HUDEP-2 (cell line): ENCODE results near the gene AFDN.
A peak's percentile ranks its signal among the peaks of the same experiment; 100 is the strongest.

Source experiments
- DNase-seq, 76 experiments: peaks; one replicate each; lab custom pipeline; 2025; ENCODE audit not compliant: unreplicated experiment in 76 of 76; lab: John Stamatoyannopoulos, UW

The AFDN gene

DNA sequence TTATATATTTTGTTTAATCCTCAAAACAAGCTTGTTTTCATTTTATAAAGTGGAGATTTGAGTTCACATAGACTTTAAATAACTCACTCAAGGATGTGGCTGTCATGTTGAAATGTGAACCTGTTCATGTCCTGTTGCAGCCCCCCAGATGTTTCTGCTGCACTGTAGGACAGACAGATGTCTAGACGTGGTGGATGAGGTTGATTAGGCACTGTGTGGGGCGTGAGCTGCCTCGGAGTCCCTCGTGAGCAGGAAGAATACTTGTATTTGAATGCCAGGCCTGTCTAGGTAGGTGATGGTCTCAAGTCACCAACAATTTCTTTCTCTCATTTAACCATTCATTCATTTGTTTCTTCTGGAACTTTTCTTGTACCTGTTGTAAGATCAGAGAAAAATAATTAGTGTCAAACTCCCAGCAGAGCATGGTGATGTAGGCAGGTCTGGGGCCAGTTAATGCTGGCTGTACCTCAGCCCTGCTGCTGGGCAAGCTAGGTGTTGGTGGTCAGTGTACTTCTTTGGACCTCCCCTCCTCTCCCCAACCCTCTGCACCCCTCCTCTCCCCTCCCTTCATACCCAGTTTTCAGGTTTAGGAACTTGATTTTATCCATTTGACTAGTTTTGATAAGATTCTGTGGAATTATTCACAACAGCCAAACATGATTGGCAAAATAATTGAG, 34.0 kb downstream of the AFDN start:
- no peak for DNase-seq

DNA sequence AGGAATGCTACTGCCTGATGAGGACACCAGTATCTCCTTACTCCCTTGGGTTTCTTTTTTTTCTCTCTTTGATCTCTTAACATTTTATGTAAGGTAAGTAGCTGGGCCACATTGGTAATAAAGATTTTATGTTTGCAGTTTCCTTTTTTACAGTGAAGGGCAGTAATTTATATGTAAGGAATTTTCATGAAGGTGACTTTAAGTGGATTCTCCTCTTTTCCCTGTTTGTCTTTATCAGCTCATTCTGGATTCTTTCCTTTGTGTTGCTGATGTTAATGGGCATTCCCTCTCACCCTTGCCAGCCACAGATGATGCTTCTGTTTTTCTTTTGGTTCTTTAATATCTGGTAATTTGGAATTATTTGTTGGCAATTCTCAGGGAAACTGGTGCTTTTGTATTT, 34.7 kb downstream of the AFDN start:
- no peak for DNase-seq

DNA sequence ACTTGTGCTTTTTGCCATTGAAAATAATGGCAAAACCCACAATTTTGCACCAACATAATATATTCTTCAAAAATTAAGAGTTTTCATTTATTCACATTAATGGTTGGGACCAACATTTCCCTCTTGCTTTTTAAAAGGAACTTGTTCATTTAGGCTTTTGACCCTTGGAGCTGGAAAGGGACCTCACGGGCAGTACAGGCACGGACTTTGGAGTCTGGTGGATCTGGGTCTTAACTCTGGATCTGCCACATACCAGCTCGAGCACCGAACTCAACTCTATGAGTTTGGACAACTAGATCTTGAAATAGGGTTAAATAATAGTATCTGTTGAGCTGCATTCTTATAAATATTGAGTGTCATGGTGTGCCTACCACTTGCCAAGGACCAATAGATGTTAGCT, 37.2 kb downstream of the AFDN start:
- DNase-seq, result no peak

DNA sequence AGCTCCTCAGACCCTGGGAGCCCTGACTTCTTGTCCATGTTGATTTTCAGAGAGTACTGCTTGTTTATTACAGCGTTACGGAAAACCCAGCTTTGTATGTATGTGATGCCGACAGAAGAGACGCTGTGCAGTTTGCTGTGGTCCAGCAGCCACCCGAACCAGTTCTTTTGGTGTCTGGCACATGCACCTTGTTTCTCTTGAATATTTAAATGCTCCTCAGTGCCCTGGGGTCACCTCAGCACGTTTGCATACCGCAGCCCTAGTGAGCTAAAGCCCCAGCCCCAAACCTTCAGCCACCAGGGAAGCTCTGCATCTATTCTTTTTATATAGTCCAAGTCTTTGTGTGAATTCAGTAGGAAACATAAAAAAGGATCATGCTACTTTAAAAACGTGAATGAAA, 39.9 kb downstream of the AFDN start:
- no peak for DNase-seq

DNA sequence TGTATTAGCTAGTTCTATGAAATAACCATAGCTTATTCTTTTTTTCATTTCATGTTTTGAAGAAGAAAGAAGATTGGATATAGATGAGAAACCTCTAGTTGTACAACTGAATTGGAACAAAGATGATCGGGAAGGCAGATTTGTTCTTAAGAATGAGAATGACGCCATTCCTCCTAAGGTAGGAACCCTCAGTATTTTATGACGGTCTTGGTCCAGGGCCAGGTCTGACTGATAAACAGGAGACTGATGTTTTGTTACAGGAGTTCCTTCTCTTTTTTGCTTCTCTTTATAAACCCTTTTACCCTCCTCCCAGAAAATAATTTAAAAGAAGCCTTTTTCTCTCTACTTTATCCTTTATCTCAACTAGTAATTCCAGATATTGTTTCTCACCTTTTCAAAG, 43.6 kb downstream of the AFDN start:
- DNase-seq, result no peak

DNA sequence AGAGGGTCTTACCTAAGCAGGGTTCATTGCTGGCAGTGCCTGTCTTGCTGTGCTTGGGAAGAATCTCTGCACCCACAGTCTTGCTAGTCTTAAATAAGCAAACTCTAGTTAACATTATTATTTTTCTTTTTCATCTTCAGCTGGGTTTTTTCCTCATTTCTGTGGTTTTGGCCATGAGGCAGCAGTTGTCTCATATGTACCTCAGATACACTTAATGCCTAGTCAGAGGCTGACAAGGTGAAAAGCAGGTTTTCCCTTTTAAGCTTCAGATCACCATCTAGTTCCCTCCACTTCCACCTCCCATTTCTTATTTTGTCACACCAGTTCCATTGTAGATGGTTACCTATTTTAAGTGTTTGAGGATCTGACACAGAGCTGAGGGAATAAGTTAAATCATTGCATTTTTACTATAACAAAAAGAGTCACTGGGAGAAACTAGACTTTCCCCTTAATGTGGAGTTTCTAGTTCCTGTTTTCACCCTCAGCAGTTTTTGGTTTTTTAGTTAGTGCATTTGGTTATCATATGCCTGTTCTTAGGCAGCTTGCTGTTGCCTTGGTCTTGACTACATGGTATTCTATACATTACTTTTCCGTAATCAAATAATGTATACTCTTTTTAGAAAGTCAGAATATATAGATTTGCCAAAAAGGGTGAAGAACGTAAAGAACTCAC, 46.0 kb downstream of the AFDN start:
- no peak for DNase-seq

DNA sequence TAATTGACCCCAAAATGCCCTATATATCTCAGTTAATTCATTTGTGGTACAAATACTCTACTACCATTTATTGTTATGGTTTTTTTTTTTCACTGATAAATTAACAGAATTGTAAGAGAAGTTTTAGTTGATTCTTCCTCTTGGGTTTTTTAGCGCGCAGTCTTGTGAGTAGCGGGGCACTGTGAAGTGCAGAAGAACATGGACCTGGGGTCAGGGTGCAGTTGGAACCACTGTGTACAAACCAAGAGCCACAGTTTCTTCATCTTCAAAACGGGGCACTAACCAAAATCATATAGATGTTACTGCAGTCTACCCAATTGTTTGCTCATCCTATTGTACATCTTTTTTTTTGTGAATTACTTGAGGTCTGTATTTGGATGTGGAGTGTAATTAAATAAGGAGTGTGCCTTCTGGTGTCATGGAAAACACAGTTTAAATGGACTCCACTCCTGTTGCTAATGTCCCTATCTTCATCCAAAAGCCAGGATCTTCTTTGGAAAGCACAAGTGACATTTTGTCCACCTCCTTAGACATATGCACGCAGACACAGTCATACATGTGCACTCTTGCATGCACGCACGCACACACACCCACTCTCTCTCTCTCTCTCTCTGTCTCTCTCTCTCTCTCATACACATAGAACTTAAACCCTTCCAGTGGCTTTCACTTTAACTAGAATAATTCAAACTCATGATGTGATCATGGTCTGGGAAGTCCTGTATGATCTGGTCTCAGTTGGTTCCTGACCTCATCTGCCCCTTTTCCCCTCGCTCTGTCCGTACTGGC, 51.5 kb downstream of the AFDN start:
- no peak for DNase-seq

DNA sequence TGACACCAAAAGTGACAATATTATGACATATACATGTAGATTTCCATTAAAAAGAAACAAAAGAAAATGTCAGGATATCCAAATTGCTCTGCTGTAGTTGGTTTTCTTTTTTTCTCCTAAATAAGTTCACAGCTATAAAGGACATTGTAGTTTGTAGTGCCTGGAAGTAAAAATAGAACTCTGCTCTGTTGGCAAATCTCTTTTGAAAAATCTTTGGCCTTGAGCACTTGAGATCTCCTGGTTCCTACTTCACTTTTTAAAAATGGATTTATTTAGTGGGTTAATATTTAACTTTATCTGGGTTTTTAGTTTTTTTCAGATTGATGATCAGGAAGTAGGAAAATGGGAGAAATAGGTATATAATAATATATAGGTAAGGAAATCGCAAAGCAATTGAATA, 52.9 kb downstream of the AFDN start:
- no peak for DNase-seq

DNA sequence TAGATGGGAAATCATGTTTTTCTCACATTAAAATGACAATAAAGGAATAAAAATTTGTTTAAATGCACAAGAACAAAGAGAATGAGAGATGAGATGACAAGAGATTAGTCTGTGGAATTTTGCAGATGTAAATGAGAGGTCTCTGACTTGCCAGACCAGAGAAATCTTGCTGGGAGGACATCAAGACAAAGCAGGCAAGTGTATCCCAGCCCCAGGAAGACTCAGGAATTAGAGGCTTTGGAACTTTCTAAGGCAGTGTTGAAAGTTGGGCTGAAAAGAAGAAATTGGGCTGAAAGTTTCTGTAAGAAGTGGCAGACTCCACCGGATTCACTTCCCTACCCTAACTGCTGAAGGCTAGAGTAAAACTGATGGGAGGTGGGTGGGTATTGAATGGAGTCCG, 54.6 kb downstream of the AFDN start:
- no peak for DNase-seq

DNA sequence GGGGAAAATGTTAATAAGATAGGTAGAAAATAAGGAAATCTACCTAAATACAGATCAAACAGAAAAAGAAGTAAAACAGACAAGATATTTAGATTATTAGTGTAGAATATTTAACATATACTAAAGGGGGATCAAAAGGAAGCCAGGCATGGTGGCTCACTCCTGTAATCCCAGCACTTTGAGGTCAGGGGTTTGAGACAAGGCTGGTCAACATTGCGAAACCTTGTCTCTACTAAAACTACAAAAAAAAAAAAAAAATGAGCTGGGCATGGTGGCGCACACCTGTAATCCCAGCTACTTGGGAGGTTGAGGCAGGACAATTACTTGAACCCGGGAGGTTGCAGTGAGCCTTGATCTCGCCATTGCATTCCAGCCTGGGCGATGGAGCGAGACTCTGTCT, 55.5 kb downstream of the AFDN start:
- DNase-seq, result no peak

DNA sequence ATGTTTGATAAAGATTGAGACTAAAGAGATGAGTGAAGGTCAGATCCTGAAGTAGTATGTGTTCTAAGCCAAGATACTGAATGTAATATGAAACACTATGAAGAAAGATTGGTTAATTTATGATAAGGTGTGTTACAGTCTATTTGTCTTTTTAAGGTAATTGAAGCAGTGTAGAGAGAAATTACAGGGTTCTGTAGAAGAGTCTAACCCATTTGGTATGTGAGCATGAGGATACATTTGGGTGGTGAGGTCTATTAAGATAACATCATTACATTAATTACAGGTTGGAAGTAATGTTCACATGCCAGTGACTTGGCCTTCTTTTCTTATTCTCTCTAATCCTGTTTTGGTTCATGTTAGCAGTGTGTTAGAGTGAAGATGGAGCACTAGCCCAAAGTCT, 61.4 kb downstream of the AFDN start:
- DNase-seq, result no peak

DNA sequence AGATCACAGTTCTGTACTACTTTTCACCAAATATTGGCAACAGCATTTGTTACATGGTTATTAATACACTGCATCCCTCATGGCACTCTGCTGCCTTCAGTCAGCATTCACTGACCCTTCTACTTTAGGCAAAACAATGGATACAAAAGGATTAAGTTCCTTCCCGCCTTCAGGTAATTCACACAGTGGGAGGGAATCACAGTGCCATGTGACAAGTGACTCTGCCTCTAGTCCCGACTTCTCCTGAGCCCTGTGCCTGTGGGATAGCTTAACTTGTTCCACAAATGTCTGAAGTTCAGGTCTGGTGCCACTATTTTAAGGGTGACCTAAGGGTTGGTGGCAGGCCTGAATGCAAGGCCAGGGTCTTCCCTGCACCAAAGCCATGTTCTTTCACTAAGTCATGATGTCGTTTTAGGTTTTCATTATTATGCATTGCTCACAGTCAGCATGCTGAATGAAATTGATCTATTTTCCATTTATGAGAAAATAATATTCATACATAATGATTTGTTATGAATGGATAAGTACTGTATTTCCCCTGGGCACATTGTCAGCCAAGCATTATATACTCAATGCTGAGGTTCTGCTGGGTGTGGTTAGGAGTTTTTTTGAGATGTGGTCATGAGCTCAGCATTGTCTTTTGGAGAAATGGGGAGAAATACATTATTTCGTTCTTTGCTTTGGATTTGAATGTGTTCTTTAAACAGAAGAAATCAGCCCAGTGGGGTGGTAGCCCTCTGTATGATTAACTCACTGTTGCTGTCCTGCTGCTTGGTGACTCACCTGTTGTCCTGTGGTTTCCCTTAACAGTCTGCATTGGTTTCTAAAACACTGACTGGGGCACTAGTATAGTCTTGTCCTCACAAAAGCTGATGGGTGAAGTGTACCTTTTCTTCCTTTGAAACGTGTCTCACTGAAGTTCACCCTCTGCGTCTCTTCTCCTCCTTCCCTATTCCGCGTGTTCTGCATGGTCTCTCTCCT, 66.4 kb downstream of the AFDN start:
- no peak for DNase-seq

DNA sequence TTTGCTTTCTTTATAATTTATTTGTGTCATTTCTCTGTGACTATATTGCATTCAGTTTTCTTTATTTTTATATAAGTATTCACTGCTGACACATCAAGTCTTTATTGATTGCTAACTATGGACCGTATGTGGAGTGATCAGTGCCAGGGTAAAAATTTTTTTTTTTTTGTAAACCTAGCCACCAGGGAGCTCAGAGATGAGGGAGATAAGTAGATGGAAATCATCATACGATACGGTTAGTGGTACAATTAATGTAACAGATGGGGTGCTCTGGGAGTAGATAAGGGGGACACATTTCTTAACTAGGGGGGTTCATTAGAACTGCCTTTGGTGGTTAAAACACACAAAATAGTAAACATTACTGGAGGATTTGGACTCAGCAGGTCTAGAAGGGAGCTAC, 68.3 kb downstream of the AFDN start:
- DNase-seq, result no peak

DNA sequence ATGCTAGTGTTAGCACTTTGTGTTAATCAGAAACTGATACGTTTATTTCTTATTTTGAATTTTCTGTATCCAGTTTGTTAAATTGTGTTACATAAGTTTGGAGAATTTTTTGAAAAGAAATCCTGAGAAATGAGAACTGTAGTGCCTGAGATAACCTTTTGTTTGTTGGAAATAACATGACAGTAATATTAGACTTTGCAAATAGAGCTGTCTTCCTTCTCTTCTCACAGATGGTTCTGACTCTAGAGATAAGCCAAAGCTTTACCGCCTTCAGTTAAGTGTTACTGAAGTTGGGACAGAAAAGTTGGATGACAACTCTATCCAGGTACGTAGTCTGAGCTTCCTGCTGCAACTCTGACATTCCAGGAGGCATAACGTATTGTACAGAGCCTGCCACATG, 69.9 kb downstream of the AFDN start:
- no peak for DNase-seq

DNA sequence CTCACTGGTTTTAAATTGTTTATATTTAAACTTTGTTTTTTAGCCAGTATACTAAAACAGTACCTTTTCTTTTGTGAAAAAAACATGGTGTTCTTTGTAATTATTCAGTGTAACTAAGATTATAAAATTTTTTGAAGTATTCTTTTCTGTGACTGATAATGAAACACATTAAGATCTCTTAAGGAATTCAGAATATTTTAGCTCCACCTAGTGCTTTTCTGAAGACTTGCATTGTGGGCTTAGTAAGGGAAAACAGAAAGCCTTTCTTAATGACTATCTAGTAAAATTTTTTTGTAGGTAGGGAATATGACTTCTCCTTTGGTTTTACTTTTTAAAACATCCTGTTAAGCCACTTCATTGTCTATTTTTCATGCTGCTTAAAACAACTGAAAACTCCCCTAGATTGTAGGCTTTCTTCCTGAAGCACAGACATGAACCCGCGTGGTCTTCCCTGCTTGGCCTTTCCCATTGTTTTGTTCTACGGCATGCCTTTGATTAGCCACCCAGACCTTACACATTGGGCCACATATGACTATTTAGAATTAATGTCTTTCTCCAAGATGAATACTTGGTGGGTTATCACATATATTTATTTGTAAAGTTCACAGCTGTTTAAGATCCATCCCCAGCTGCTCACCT, 72.1 kb downstream of the AFDN start:
- DNase-seq, result peak in 5 of 76 experiments; percentile 8 to 22 (median 20)

DNA sequence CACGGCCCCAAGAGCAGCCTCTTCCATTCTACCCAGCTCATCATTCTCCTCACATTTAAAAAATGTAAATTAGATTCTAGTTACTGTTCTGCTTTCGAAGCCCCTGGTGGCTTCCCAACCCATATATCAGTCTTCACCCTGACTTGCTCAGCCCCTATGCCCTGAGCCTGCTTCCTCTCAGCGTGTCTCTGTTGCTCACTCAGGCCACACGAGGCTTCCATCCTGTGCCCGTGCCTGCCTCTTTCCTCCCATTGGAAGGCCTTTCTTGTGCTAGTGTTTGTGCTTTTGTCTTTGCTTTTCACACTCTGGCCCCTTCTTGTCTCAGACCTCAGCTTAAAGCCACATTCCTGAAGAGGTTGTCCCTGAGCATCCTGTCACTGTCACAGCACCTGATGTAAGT, 78.1 kb downstream of the AFDN start:
- DNase-seq, result no peak

DNA sequence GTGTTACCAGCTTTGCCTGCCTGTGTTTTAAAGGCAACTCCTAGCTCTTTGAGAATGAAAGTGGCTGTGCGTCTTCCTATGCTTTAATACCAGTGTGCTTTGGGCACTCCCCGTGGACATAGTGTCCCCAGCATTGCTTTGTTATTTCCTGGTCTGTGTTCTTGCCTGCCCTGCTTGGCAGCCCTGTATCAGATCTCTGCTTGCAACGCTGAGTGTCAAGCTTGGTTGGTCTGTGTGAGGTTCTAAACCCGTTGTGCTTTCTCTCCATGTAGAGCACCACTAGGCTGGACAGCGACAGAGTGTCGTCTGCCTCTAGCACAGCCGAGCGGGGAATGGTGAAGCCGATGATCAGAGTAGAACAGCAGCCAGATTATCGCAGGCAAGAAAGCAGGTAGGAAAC, 80.2 kb downstream of the AFDN start:
- DNase-seq, result no peak

DNA sequence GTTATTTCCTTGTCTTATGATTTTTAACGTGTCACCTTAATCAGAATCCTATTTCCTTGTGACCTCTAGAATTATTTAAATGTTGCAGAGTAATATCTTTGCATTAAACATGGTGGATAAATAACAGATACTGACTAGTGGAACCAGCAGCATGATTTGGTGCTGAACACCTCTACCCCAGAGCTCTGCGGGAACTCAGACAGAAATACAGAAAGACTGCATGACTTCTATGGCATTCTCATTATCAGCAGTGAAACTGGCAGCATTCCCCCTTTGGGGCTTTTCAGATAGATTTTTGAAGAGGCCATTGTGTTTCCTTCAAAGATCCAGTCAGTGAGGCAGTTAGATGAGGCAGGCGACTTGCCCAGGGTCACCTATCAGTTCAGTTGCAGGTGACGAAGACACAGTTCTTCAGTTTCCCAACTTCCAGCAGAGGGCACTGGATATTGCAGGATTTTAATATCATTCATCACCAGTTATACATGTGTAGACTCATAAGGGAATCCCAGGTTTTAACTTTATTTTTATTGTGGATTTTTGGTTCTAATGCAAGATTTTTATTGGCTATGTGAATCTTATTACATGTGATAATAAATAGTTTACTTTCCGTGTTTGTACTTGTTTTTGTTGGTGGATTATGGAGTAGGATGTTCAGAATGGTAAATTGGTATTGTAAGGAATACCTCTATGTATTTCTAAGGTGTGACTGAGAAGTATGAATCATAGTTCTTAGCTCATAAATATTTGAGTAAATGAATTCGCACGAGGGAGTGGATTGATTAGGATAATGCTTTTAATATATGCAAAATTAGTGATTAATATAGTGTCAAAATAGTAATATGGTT, 81.3 kb downstream of the AFDN start:
- peak in 9 of 76 experiments; percentile 3 to 25 (median 13) for DNase-seq

DNA sequence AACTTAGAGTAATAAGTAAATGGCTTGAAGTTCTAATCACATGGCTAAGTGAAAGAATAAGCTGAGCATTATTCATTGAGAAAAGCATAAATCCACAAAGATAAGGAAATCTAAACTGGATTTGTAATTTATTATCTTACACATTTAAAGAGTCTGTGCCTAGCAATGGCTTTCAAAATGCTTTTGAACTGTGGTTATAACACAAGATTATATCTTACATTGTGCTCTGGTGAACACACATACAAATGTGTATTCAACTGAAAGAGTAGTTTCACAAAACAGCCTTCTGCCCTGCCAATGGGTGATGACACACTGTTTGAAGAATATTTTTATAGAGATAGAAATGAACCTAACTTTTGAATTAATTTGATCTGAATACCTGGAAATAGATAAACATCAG, 83.3 kb downstream of the AFDN start:
- DNase-seq, result no peak
